WERI-Rb-1 (cell line): Measurements from ENCODE around the gene MYMK.

Experiments used
- DNase-seq: peaks from one replicate; pipeline ENCODE4 v3.0.0-alpha.2; 2020
- H3K27ac ChIP-seq: fragments of 250-450 bp; sonication (Bioruptor Pico); 2 replicates; pipeline ENCODE4 v1.5.1; 2020; ENCODE audit warnings: mild to moderate bottlenecking, moderate library complexity
- H3K27me3 ChIP-seq: fragments of 250-450 bp; sonication (Bioruptor Pico); 2 replicates; pipeline ENCODE4 v1.5.1; 2021; ENCODE audit warnings: mild to moderate bottlenecking, low read depth, moderate library complexity; ENCODE audit not compliant: insufficient read depth, severe bottlenecking
- H3K36me3 ChIP-seq: fragments of 250-450 bp; sonication (Bioruptor Pico); 2 replicates; pipeline ENCODE4 v1.5.1; 2020; ENCODE audit warnings: mild to moderate bottlenecking, moderate library complexity
- H3K4me3 ChIP-seq: 2 replicates; pipeline ENCODE4 v1.5.1; 2011; ENCODE audit warnings: low read depth, mild to moderate bottlenecking, control low read depth, low read length
- H3K9me3 ChIP-seq: fragments of 250-450 bp; sonication (Bioruptor Pico); 2 replicates; pipeline ENCODE4 v1.5.1; 2021; ENCODE audit warnings: mild to moderate bottlenecking, moderate library complexity; ENCODE audit not compliant: severe bottlenecking
- CTCF ChIP-seq: IDR thresholded peaks from 2 replicates; pipeline ENCODE4 v1.5.1; 2011; ENCODE audit warnings: low read depth, mild to moderate bottlenecking, control low read depth, inconsistent platforms, low read length

Gene MYMK

GRCh38 chr9:133517711-133518110 lies 7.0 kb downstream of the MYMK start:
- Histone ChIP-seq H3K4me3 (no peak overlapping the region), H3K27me3 (no peaks in the 10 kb centered on the region), H3K9me3 (no peaks in the 10 kb centered on the region), H3K27ac (no peak overlapping the region), H3K36me3 (no peaks in the 10 kb centered on the region)
- DNase-seq = no peak
- no peak for TF ChIP-seq CTCF

- no peaks in the 10 kb centered on the region for H3K27me3 ChIP-seq
Observed at GRCh38 chr9:133516961-133517350, 7.8 kb downstream of the MYMK start.

GRCh38 chr9:133516256-133516960 lies 8.4 kb downstream of the MYMK start:
- Histone ChIP-seq H3K4me3 (no peak overlapping the region), H3K27me3 (no peaks in the 10 kb centered on the region), H3K27ac (peak overlapping the region; percentile 26; the same call in 1 of the 2 replicates), H3K36me3 (no peaks in the 10 kb centered on the region), H3K9me3 (no peaks in the 10 kb centered on the region)
- no peak for TF ChIP-seq CTCF
- no peak for DNase-seq

More at GRCh38 chr9:133516961-133517350, 7.8 kb downstream of the MYMK start:
- TF ChIP-seq CTCF = no peak
- Histone ChIP-seq H3K36me3 (no peaks in the 10 kb centered on the region), H3K27ac (peak overlapping the region; percentile 26; the same call in 1 of the 2 replicates), H3K9me3 (no peaks in the 10 kb centered on the region), H3K4me3 (no peak overlapping the region)
- no peak for DNase-seq

GRCh38 chr9:133515615-133516255 lies 9.0 kb downstream of the MYMK start:
- no peaks in the 10 kb centered on the region for H3K27me3 ChIP-seq
- no peak overlapping the region for H3K4me3 ChIP-seq

GRCh38 chr9:133515240-133515610 lies 9.5 kb downstream of the MYMK start:
- no peak overlapping the region for H3K27ac ChIP-seq
- H3K36me3 ChIP-seq = no peaks in the 10 kb centered on the region
- no peak overlapping the region for H3K4me3 ChIP-seq
- TF ChIP-seq CTCF = no peak
- H3K27me3 ChIP-seq = no peaks in the 10 kb centered on the region
- H3K9me3 ChIP-seq = no peaks in the 10 kb centered on the region
- DNase-seq = no peak

More at GRCh38 chr9:133515615-133516255, 9.0 kb downstream of the MYMK start:
- no peak for TF ChIP-seq CTCF
- Histone ChIP-seq H3K9me3 (no peaks in the 10 kb centered on the region), H3K36me3 (no peaks in the 10 kb centered on the region), H3K27ac (no peak overlapping the region)
- no peak for DNase-seq
